Measurements from ENCODE around the gene ELF1.

DNA sequence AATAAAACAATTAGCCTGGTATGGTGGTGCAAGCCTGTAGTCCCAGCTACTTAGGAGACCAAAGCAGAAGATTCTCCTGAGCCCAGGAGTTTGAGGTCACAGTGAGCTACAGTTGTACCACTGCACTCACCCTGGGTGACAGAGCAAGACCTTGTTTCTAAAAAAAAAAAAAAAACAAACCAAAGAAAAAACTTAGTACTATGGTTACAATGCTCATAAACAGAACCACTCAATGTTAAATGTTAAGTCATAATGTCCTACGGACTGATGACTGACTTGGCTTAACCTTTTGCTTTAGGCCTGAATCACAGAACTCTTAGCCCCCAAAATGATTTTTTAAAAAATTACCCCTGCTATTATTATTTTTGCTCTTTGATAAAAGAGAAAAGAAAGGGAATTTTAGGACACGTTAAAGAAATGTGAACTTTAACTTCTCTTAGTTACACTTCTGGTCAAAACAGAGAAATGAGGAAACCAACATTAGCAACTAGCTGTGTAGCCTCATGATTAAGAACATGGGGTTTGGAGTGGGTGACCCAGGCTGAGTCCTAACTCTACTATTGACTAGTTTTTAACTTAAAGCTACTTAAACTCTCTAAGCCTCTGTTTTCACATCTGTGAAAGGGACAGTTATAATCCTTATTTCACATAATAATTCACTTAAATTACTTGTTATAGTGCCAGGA lies 13.7 kb upstream of the ELF1 start:
- TF ChIP-seq CTCF (conservative IDR thresholded peaks at IDR 0.05 in 1 of 2, IDR thresholded peaks at IDR 0.05 in 1 of 2; ENCODE audit: extremely low read depth in 1 of 2, insufficient read depth in 1 of 2, low read depth in 1 of 2, low read length in 2 of 2), result no peak
- TF ChIP-seq EZH2 (IDR thresholded peaks at IDR 0.05; ENCODE audit: borderline replicate concordance, low read length), result no peak
